ENCODE data around the gene CPNE1. TPM values are rescaled to one million over a fixed set of nuclear protein-coding genes. Genes with fewer than 3 reads are reported as not detected.
"Not testable (repeated sequence)": the region's sequence is repeated elsewhere in the genome, so short reads cannot be mapped to it uniquely, and the experiment has no call there.

The CPNE1 gene
- total RNA-seq (2014; rRNA removed; shearing (Covaris generic)): 146 and 192 TPM in 2 replicates
- polyA plus RNA-seq (2015; cell fraction: cytosol; rRNA removed): 175 and 191 TPM in 2 replicates
- polyA plus RNA-seq (2015; cell fraction: nucleus; rRNA removed): 269 and 330 TPM in 2 replicates

DNA sequence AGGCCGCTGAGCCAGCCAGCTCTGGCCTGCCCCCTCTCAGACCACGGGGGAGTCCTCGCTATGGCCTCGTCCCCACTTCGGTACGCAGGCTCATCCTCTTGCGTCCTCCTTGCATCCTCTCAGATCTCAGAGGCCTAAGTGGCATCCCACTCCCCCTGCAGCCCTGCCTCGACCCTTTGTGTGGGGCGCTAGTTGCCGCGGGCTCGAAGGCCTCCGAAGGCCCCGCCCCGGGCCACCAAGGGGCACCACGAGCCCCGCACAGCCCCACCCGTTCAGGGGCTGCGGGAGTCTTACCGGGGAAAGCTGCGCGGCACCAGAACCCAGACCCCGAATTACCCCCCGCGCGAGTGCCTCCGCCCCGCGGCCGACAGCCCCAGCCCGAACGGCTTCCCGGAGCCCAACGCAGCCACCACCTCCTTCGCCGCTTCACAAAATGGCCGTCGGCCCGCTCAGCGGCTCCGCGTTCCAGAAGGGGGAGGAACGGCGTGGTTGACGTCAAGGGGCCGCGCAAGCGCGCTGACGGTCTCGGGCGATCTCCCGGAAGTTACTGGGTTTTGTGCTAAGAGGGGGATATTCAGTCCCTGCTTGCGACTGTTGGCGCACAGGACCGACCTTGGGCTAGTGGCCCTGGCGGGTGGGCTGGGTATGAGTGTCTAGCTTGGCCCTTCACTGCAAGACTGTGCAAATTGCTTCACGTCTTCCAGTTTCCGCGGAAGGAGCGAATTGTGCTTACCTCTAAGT, at the start of gene CPNE1, which contains the start of gene RBM12:
TSS of gene CPNE1 (minus strand) at position 435 of the 741 bp plus-strand sequence. CDS start 31,977 bp downstream, outside the sequence.
TSS of gene RBM12 (minus strand) at position 435 of the 741 bp plus-strand sequence. CDS start 9,578 bp downstream, outside the sequence.
- DNase-seq (ENCODE audit: low read depth): peak; percentile 89

DNA sequence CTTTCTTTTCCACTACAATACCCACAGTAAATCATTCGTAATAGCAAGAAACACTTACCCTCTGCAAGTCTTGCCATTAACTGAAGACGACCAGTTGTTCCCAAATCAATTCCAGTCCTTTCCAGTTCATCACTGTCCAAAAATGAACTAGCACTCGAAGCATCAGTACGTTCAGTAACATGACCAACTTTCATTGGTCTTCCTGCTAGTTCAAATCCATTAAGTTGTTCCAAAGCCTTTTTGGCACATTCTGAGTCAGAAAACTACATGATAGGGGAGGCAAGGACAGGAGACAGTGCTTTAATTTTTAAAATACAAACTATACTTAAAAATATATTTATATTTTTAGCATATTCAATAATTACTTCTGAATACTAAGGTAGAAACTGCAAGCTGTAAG, 49.4 kb upstream of the CPNE1 start:
- DNase-seq (ENCODE audit: low read depth): no peak

DNA sequence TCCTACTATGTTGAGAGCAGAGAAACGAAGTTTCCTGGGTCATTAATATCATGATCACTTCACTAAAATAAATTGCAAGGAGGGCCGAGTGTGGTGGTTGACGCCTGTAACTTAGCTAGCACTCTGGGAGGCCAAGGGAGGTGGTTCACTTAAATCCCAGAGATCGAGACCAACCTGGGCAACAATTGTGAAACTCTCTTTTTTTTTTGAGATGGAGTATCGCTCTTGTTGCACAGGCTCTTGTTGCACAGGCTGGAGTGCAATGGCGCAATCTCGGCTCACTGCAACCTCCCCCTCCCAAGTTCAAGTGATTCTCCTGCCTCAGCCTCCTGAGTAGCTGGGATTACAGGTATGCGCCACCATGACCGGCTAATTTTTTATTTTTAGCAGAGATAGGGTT, 48.4 kb upstream of the CPNE1 start:
- not testable (repeated sequence) for DNase-seq (ENCODE audit: low read depth)

DNA sequence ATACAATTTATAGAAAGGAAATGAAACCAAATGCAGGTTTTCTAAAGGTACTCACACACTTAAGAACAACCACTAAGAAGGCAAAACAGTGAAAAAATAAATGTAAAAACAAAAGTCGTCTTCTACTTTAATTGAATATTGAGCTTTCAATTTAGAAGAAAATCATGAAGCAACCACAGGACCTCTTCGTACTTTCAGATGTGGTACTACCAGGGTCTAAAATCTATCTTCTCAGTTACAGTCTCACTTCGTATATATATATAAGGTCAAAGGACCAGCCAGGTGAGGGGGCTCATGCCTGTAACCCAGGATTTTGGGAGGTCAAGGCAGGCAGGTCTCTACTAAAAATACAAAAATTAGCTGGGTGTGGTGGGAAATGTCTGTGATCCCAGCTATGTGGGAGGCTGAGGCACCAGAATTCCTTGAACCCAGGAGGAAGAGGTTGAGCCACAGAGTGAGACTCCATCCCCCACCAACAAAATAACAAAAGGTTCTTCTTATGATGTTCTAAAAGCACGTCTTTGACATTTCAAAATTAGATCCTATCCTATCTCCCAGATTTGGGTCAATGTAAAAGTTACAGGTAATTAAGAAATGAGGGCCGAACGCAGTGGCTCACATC, 47.0 kb upstream of the CPNE1 start:
- DNase-seq (ENCODE audit: low read depth): no peak

DNA sequence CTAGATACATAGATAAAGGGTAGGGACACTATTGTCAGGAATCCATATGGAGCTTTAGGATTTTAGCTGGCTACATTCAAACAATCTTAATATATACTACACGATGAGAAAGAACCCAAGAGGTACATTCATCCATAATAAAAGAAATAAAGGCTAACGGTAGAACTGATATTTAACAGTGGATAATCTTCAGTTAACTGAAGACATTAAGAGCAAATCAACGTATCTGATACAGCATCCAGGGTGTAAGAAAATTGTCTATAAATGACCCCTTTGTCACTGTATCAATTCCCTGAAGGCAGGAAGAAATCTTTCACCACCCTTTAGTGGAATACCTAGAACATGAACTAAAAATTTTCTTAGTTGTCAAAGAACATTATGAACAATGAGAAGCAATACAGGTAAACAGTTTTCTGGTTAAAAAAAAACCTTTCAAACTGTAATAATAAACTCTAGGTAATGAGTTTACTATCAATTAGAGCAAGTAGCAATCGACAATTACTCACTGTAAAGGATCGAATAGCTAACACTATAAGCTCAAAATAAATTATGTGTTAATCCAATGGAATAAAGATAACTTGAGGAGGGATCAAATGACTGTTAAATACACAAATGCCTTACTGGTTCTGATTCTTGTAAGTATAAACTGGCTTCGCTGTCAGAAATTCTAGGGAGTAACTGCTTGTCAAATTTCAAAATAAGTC, 46.3 kb upstream of the CPNE1 start:
- DNase-seq (ENCODE audit: low read depth): no peak

DNA sequence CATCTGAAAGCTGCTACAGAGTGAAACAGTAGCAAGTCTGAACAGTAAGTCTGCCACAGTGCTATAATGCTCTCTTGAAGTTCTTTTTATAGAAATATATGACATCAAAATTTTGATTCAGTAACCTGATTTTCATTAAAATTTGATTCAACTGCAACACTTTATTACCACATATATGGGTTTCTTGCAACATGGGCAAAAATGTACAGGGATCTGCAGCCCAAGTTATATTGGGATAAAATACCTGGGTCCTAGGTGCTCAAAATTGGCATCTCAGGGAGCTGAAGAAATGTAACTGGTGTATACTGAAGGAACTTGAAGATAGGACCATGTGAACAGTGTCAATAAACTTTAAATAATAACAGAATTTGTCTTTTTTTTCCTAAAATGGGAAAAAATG, 45.3 kb upstream of the CPNE1 start:
- no peak for DNase-seq (ENCODE audit: low read depth)

DNA sequence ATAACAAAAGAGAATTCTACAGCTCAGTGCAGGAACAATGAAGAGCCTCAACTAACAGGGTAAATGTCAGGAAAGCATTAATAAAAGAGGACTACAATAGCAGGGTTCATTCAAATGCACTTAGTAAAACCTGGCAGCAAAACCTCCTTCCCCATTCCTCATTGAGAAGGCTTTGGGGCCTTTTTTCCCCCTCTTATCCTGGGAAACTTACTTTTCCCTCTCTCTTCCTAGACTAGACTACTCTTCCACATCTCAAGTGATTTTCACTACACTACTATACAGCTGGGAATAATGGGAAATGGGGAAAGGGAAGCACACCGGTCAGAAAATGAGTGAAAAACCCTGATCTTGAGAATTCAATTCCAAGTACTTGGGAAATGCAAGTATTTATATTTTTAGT, 44.6 kb upstream of the CPNE1 start:
- DNase-seq (ENCODE audit: low read depth): no peak

DNA sequence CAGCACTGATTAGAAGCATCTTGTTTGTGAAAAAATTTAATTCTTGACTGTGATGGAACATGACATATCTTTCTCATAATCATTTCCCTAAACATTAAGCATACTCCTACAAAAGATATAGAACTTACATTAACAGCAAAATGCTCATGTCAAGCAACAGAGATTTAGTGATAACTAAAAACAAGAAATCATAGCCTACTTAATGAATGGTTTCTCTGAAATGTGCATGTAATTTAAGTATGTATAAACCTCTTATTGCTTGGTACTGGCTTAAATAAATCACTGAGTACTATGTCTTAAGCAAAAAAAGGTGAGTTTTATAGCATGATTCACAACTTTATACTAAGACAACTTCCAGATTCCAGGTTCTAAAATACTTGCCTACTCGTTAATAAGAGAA, 43.8 kb upstream of the CPNE1 start:
- no peak for DNase-seq (ENCODE audit: low read depth)

DNA sequence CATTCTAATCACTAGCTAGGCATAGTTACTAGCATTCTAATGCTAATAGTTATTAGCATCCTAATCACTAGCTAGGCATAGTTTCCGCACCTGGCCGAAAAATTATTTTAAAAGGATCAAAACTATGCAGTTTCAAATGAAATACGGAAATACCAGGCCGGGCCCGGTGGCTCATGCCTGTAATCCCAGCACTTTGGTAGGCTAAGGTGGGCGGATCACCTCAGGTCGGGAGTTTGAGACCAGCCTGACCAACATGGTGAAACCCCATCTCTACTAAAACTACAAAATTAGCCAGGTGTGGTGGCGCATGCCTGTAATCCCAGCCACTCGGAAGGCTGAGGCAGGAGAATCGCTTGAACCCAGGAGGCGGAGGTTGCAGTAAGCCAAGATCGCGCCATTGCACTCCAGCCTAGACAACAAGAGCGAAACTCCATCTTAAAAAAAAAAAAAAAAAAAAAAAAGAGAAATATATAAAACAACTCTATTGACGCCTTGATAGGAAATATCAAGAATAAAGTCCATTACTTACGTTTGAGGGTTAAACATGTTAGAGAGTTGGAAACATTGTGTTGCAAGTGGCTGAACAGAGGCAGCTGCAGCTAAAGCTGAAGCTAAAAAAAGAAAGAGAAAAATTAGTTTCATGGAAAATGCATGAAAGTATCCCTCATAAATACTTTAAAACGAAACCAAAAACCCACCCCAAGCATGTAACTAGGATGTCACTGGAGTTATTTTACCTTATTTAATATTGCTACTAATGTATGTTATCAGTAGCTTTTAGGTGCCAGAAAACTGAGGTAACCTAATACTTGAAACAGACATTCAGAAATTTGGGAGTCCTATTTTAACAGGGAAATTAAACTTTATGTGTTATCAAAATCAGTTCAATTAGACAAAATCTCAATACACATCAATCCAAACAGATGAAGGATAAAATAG, 42.2 kb upstream of the CPNE1 start:
- DNase-seq (ENCODE audit: low read depth): not testable (repeated sequence)

DNA sequence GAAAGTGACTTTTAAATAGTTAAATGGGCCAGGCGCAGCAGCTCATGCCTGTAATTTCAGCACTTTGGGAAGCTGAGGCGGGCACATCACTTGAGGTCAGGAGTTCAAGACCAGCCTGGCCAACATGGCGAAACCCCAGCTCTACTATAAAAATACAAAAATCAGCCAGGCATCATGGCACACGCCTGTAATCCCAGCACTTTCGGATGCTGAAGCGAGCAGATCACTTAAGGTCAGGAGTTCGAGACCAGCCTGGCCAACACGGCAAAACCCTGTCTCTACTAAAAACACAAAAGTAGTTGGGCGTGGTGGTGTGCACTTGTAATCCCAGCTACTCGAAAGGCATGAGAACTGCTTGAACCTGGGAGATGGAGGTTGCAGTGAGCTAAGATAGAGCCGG, 41.2 kb upstream of the CPNE1 start:
- not testable (repeated sequence) for DNase-seq (ENCODE audit: low read depth)

DNA sequence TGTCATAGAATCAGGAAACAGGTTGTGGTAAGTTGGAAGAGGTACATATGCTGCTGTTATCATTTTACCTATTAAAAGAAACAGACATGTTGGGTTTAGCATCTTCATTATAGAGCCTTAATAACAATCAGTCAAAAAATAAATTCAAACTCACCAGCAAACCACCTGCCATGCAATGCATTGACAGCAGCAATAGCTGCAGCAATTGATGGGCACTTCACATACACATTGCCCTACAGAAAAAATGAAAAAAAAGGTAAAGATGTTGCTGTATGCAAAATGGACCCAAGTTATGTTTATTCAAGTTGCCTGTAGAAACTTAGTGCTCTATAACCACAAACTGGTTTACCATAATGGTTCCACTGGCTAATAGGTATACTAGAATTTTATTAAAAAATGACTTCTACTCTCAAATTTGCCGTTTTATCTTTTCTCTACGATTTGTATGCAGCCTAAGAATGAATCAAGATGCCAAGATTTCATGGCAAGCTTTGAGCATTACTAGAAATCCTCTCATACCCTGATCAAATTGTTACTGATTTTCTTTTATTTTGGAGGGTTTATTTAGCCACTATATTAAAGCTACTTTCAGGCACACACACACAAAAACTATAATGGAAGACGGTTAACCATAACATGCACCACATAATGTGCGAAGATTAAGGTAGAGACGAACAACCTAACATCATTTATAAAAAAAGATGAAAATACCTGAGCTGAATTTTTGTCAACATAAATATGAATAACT, 40.0 kb upstream of the CPNE1 start:
- DNase-seq (ENCODE audit: low read depth): no peak

DNA sequence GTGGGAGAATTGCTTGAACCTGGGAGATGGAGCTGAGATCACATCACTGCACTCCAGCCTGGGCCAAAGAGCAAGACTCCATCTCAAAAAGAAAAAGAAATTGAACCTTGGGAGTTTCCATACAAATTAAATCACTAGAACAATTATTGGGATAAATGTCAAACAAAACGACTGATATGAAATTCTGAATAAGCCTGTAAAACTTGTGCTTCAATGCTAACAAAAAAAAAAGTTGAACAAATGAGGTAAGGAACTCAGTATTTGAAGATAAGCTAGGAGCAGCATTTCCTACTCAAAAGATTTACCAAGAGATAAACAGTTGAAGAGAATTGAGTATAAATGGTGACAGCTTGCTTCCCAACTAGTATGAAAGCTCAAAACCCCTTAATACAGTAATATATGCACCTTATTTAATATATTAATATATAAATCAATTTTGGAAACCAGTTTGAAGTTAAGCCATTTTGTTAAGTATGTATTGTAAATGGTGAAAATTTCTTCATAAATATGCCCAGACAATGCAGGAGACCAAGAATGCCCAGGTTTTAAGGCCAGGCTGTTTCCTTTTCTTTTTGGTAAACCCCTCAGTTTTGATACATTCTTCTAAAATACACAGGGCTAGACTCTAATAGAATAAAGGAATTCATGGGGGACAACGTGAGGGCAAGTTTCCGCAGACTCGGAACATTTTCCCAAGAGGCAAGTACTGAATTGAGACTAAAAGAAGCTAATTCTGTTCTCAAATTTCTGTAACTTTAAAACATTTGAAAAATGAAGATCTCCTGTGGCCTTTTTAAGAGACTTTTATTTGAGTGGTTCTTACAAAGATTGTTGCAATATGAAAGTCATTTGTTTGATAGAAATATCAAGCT, 38.4 kb upstream of the CPNE1 start:
- no peak for DNase-seq (ENCODE audit: low read depth)

DNA sequence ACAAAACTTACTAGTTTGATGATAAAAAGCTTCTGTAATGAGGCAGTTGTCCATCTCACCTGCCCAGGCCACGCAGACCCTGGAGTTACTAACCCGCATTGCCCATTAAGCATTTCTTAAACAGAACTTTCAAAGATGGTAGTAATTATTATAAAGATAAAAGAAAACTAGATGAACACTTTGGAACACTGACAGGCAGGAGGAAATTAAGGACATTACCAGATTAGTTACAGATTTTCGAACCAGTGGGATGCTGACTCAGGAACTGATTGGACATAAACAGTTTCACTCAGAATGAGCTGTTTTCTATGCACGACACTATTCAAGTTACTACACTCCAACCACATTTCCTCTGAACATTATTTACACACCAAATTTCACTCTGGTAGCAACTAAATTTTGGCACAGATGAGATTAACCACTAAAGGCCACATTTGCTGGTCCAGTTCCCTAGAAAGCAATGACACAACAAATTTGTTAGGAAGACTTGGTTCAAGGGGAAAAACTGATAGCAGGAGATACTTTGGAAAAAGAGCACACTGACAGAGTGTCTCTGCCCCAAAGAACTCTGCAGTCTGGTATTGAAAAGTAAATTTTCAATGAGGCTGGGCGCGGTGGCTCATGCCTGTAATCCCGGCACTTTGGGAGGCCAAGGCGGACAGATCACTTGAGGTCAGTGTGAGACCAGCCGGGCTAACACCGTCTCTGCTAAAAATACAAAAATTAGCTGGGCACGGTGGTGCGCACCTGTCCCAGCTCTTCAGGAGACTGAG, 37.5 kb upstream of the CPNE1 start:
- DNase-seq (ENCODE audit: low read depth): no peak

DNA sequence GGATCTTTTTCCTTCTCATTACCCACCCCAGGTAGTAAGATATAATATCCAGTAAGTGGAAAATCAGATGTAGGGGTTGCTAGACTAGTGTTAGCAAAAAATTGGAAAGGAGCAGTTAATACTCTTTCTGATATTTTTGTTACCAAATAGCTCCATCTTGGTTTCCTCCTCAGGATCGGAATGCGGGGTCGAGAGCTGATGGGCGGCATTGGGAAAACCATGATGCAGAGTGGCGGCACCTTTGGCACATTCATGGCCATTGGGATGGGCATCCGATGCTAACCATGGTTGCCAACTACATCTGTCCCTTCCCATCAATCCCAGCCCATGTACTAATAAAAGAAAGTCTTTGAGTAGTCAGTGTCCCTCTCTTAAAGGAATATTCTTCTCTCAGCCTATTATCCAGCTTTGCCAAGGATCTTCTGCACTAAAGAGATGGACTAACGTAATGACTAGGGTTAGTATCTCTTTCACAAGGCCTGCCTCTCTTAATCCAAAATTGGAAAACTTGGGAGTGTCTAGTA, 36.0 kb upstream of the CPNE1 start:
- DNase-seq (ENCODE audit: low read depth): no peak

DNA sequence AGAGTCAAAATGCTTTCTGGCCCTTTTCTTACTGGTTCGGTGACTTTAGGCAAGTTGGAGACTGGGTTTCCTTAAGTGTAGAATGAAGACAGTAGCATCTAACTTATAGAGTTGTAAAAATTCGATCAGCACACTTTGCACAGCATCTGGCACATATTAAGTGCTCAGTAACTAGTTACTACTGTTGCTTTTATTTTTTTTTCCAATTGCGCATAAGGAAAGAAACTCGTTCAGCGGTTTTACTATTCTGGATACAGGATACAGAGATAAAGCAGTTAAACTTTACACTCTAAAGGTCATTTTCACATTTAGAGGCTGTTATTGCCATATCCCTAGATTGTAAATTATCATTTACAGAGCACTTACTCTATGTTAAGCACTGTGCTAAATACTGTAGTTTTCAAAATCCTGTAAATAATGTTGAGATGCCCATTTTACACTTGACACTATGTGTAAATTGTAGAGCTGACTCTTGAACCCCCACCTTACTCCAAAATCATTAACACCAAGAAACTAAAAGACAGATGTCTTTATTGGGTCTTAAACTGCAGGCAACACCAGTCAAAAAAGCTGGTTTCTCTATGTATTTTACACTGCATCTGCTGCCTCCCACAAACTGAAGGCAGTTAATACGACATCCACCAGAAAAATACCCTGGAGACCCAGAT, 35.4 kb upstream of the CPNE1 start:
- DNase-seq (ENCODE audit: low read depth): no peak

DNA sequence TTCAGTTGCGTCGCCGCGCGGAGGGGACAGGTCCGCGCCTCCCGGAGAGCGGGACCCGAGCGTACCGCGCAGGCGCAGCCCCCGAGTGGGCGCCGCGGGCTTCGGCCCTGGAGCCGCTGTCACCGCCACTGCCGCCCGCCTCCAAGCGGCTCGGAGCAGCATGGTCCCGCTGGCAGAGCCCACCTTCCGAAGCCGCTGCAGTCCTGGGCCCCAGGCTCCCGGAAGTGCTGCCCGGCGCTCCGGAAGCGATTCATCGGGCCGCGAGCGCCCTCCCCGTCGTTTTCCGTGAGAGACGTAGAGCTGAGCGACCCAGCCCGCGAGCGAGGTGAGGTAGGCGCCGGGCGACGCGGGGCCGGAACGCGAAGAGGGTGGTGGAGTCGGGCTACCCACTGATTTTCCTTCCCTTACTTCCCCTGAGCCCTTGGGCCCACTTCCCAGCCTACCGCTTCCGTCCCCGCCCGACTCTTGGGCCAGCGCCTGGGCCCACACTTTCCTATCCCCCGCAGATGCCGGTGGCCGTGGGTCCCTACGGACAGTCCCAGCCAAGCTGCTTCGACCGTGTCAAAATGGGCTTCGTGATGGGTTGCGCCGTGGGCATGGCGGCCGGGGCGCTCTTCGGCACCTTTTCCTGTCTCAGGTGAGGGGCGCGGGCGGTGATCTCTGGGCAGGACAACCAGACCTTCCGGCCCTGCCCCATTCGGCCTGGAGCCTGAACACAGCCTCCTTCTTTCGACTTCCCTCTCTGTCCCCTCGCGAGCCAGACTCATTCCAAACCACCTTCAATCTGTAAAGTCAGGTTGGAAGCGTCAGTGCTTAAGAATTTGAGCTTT, 34.6 kb upstream of the CPNE1 start, which contains the start of the genes NFS1 and ROMO1:
TSS of gene NFS1 (minus strand) at position 226 of the 830 bp plus-strand sequence. CDS start at position 162, 64 bp downstream.
TSS of gene ROMO1 (plus strand) at position 279 of the 830 bp plus-strand sequence. CDS start at position 507, 228 bp downstream.
- peak; percentile 85 for DNase-seq (ENCODE audit: low read depth)

All from HT1080 (cell line).